Chondrocyte (in vitro differentiated cells): Measurements from ENCODE around the gene ZPR1. TPM values are rescaled to one million over a fixed set of nuclear protein-coding genes. Genes with fewer than 3 reads are reported as not detected.

Source experiments
- DNase-seq: peaks from one replicate; pipeline ENCODE4 v3.0.0; 2021; ENCODE audit warnings: mixed read lengths, low spot score
- H3K27ac Mint-ChIP-seq: one replicate; pipeline ENCODE4 v1.8.0; 2021; ENCODE audit warnings: mild to moderate bottlenecking, moderate library complexity, mixed read lengths; ENCODE audit not compliant: unreplicated experiment
- H3K27me3 Mint-ChIP-seq: 2 replicates; pipeline ENCODE4 v1.8.0; 2021; ENCODE audit warnings: low read depth, mixed read lengths
- H3K36me3 Mint-ChIP-seq: 2 replicates; pipeline ENCODE4 v1.8.0; 2021; ENCODE audit warnings: low read depth, mixed read lengths
- H3K4me1 Mint-ChIP-seq: 2 replicates; pipeline ENCODE4 v1.8.0; 2021; ENCODE audit warnings: low read depth, mild to moderate bottlenecking, mixed read lengths
- H3K4me3 Mint-ChIP-seq: one replicate; pipeline ENCODE4 v1.8.0; 2021; ENCODE audit warnings: mild to moderate bottlenecking, moderate library complexity, mixed read lengths; ENCODE audit not compliant: unreplicated experiment
- H3K9me3 Mint-ChIP-seq: 2 replicates; pipeline ENCODE4 v1.8.0; 2021; ENCODE audit warnings: low read depth, mixed read lengths
- total RNA-seq: library from RNA; stranded (reverse); gene quantifications from 3 replicates; pipeline ENCODE4 v1.2.1, GENCODE V29; 2021
- TF ChIP-seq, protein P1 (sequence below): fragments of 200-600 bp; sonication (generic); IDR thresholded peaks from 2 replicates; pipeline ENCODE4 v1.5.0; 2021; ENCODE audit warnings: antibody characterized with exemption, mild to moderate bottlenecking, moderate library complexity

Gene ZPR1
- total RNA-seq, 1 donor from 2014 or later, result 40.0 TPM

DNA sequence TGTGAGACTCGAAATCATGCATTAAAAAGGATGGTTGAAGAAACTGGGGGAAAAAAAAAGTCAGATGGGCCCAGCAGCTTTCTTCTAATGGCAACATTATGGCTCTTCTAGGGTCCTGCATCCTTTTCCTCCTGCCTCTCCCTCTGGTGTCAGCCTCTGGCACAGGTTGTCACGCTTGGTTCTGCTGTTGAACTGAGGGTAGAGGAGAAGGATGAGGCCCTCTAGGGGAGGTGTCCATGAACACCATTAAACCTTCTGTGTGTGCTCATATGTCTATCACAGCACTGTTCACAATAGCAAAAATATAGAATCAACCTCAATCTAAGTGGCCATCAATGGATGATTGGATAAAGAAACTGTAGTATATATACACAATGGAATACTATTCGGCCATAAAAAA is 51.1 kb downstream of the ZPR1 start:
- no peaks in the 10 kb centered on the region for H3K27me3 Mint-ChIP-seq
- H3K27ac Mint-ChIP-seq, result no peak overlapping the region
- peaks cover 5% of the 10 kb centered on the region for H3K4me1 Mint-ChIP-seq
- no peak for DNase-seq
- H3K36me3 Mint-ChIP-seq, result no peaks in the 10 kb centered on the region
- no peaks in the 10 kb centered on the region for H3K9me3 Mint-ChIP-seq
- TF ChIP-seq, protein P1, sequence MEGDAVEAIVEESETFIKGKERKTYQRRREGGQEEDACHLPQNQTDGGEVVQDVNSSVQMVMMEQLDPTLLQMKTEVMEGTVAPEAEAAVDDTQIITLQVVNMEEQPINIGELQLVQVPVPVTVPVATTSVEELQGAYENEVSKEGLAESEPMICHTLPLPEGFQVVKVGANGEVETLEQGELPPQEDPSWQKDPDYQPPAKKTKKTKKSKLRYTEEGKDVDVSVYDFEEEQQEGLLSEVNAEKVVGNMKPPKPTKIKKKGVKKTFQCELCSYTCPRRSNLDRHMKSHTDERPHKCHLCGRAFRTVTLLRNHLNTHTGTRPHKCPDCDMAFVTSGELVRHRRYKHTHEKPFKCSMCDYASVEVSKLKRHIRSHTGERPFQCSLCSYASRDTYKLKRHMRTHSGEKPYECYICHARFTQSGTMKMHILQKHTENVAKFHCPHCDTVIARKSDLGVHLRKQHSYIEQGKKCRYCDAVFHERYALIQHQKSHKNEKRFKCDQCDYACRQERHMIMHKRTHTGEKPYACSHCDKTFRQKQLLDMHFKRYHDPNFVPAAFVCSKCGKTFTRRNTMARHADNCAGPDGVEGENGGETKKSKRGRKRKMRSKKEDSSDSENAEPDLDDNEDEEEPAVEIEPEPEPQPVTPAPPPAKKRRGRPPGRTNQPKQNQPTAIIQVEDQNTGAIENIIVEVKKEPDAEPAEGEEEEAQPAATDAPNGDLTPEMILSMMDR, result no peak
- H3K4me3 Mint-ChIP-seq, result no peak overlapping the region

DNA sequence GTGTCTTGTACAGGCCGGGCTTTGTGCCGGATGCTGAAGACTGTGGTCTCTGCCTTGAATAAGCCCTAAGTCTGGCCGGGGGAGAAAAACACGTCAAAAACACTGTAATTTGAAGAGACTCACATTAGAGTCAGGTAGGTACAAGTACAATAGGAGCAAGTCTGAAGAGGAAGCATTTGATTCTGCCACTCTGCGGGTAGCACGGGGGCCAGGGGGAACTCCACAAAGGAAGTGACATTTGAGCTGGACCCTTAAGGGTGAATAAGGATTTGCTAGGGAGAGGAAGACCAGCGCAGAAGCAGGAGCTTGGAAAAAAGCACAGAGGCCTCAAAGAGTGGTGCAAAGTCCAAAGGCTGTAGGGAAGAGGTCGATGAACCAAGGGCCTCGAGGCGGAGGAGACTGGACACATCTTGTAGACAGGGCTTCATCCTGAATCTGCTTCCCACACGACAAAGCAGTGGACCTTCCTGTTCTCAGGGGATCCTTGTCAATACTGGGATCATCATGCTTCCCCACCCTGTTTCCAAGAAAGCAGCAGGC is 53.8 kb downstream of the ZPR1 start:
- peaks cover 10% of the 10 kb centered on the region for H3K4me1 Mint-ChIP-seq
- DNase-seq, result no peak
- no peaks in the 10 kb centered on the region for H3K36me3 Mint-ChIP-seq
- no peak overlapping the region for H3K27ac Mint-ChIP-seq
- TF ChIP-seq, protein P1, result no peak
- no peaks in the 10 kb centered on the region for H3K9me3 Mint-ChIP-seq
- H3K27me3 Mint-ChIP-seq, result no peaks in the 10 kb centered on the region
- H3K4me3 Mint-ChIP-seq, result no peak overlapping the region

- Mint-ChIP-seq H3K27me3 (peaks cover 2% of the 10 kb centered on the region), H3K4me3 (no peak overlapping the region), H3K4me1 (peaks cover 10% of the 10 kb centered on the region), H3K9me3 (no peaks in the 10 kb centered on the region), H3K27ac (no peak overlapping the region), H3K36me3 (no peaks in the 10 kb centered on the region)
- TF ChIP-seq, protein P1, result peak; percentile 49
- DNase-seq, result no peak
These were observed 54.6 kb downstream of the ZPR1 start for GRCh38 chr11:116733043-116733755.

DNA sequence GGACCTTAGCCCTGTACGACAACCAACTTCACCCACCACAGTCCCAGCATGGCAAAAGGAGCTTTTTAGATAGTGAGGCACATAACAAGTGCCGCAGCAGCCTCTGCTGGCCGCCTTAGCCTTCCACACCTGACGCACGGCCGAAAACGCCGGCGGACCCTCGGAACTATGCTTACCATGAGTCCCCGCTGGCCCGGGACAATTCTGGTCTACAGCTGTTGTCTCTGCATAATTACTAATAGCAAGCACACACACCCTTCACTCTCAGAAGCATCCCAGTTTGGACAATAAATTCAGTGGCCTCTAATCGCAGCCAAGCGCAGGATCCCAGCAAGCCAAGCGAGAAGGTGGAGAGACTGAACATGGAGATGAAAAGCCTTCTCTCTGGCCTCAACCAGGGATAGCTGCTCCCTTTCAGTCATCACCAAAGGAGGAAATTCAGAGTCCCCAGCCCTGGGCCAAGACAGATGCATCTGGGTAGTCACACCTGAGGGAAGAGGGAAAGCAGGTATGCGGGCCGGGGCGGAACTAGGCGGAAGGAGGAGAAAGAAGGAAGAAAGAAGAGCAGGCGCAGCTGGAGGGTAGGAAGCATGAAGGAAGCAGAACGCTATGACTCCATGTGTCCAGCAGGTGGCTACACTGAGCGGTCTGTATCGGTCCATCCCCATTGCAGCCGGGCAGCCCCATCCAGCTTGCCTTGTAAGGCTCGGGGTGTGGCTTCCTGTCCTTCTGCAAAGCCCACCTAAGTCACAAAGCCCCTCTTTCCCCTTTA is 55.4 kb downstream of the ZPR1 start:
- peaks cover 10% of the 10 kb centered on the region for H3K4me1 Mint-ChIP-seq
- no peak overlapping the region for H3K27ac Mint-ChIP-seq
- H3K4me3 Mint-ChIP-seq, result no peak overlapping the region
- H3K27me3 Mint-ChIP-seq, result peaks cover 5% of the 10 kb centered on the region
- H3K36me3 Mint-ChIP-seq, result no peaks in the 10 kb centered on the region
- no peaks in the 10 kb centered on the region for H3K9me3 Mint-ChIP-seq
- no peak for DNase-seq
- TF ChIP-seq, protein P1, result peak; percentile 84

- Mint-ChIP-seq H3K36me3 (no peaks in the 10 kb centered on the region), H3K27ac (no peak overlapping the region), H3K27me3 (peaks cover 5% of the 10 kb centered on the region), H3K4me3 (no peak overlapping the region), H3K9me3 (no peaks in the 10 kb centered on the region), H3K4me1 (peaks cover 10% of the 10 kb centered on the region)
- TF ChIP-seq, protein P1, result no peak
- no peak for DNase-seq
These were observed 56.0 kb downstream of the ZPR1 start for GRCh38 chr11:116731821-116732220.
